CD14-positive monocyte (primary cell): ENCODE data around the gene RPS6KA3. TPM values are rescaled to one million over a fixed set of nuclear protein-coding genes. Genes with fewer than 3 reads are reported as not detected.

Experiments
- DNase-seq, 3 donors: peaks; one replicate each; pipeline ENCODE4 v3.0.0-alpha.2; 2011 to 2022
- H2AFZ ChIP-seq: 2 replicates; pipeline ENCODE4 v1.6.0; 2012; ENCODE audit warnings: mild to moderate bottlenecking, low read depth, low read length, inconsistent platforms; ENCODE audit not compliant: insufficient read depth, poor library complexity, severe bottlenecking
- H3K27ac ChIP-seq, 2 donors: 1 replicate in 1 of 2; 2 replicates in 1 of 2; pipeline ENCODE4 v1.5.1; 2012 to 2013; ENCODE audit warnings: low read length in 2 of 2, control low read depth in 1 of 2, inconsistent platforms in 1 of 2, low read depth in 1 of 2, mild to moderate bottlenecking in 1 of 2
- H3K27me3 ChIP-seq, 2 donors: one replicate each; pipeline versions ENCODE4 v1.6.0 to v1.6.1; 2011 to 2013; ENCODE audit warnings: low read length in 2 of 2; ENCODE audit not compliant: control insufficient read depth in 2 of 2, insufficient read depth in 2 of 2
- H3K36me3 ChIP-seq, 2 donors: replicated peaks in 1 of 2; 1 replicate in 1 of 2; 2 replicates in 1 of 2; pipeline versions ENCODE4 v1.5.1 to v1.6.1; 2012 to 2013; ENCODE audit warnings: low read length in 2 of 2, control low read depth in 1 of 2, inconsistent platforms in 1 of 2, mild to moderate bottlenecking in 1 of 2; ENCODE audit not compliant: insufficient read depth in 2 of 2, control insufficient read depth in 1 of 2
- H3K4me1 ChIP-seq, 2 donors: 1 replicate in 1 of 2; 2 replicates in 1 of 2; pipeline versions ENCODE4 v1.5.1 to v1.6.1; 2012 to 2013; ENCODE audit warnings: low read length in 2 of 2, control low read depth in 1 of 2, inconsistent platforms in 1 of 2, mild to moderate bottlenecking in 1 of 2, moderate library complexity in 1 of 2; ENCODE audit not compliant: insufficient read depth in 2 of 2, control insufficient read depth in 1 of 2
- H3K4me2 ChIP-seq: replicated peaks from 2 replicates; pipeline ENCODE3; 2012; ENCODE audit warnings: low read length, moderate library complexity, mild to moderate bottlenecking; ENCODE audit not compliant: poor library complexity, severe bottlenecking; ENCODE audit errors: extremely low read depth
- H3K4me3 ChIP-seq, 3 experiments: fragments of 200-600 bp in 1 of 3; sonication (generic) in 1 of 3; replicated peaks in 1 of 3; 1 replicate in 2 of 3; 2 replicates in 1 of 3; pipeline ENCODE4 v1.5.1; 2011 to 2013; ENCODE audit warnings: low read length in 3 of 3, mild to moderate bottlenecking in 3 of 3, control low read depth in 2 of 3, low read depth in 2 of 3, inconsistent platforms in 1 of 3, moderate library complexity in 1 of 3
- H3K79me2 ChIP-seq: 2 replicates; pipeline ENCODE4 v1.6.0; 2012; ENCODE audit warnings: mild to moderate bottlenecking, control low read depth, inconsistent platforms, low read length, moderate library complexity; ENCODE audit not compliant: insufficient read depth
- H3K9ac ChIP-seq: 2 replicates; pipeline ENCODE4 v1.6.0; 2017; ENCODE audit warnings: low read length, mild to moderate bottlenecking; ENCODE audit not compliant: insufficient read depth, poor library complexity, severe bottlenecking
- H3K9me3 ChIP-seq, 2 donors: replicated peaks in 1 of 2; 1 replicate in 1 of 2; 2 replicates in 1 of 2; pipeline versions ENCODE4 v1.5.1 to v1.6.1; 2012 to 2013; ENCODE audit warnings: low read length in 2 of 2, control low read depth in 1 of 2; ENCODE audit not compliant: control insufficient read depth in 1 of 2, insufficient read depth in 1 of 2
- H4K20me1 ChIP-seq: 2 replicates; pipeline ENCODE4 v1.6.0; 2012; ENCODE audit warnings: mild to moderate bottlenecking, low read length, control low read depth, moderate library complexity; ENCODE audit not compliant: insufficient read depth
- H3K27ac Mint-ChIP-seq, 7 donors: one replicate each; pipeline ENCODE4 v1.8.0; 2020; ENCODE audit warnings: mild to moderate bottlenecking in 7 of 7, mixed read lengths in 7 of 7, moderate library complexity in 6 of 7, inconsistent platforms in 2 of 7
- H3K27me3 Mint-ChIP-seq, 3 donors: one replicate each; pipeline ENCODE4 v1.8.0; 2021 to 2022; ENCODE audit warnings: low read depth in 3 of 3, mild to moderate bottlenecking in 3 of 3, mixed read lengths in 3 of 3, moderate library complexity in 3 of 3, inconsistent platforms in 1 of 3
- H3K36me3 Mint-ChIP-seq, 2 donors: one replicate each; pipeline ENCODE4 v1.8.0; 2020; ENCODE audit warnings: mixed read lengths in 2 of 2, inconsistent platforms in 1 of 2, mild to moderate bottlenecking in 1 of 2
- H3K4me1 Mint-ChIP-seq: one replicate; pipeline ENCODE4 v1.8.0; 2020; ENCODE audit warnings: mild to moderate bottlenecking, mixed read lengths
- H3K4me3 Mint-ChIP-seq, 2 donors: one replicate each; pipeline ENCODE4 v1.8.0; 2020; ENCODE audit warnings: mild to moderate bottlenecking in 2 of 2, mixed read lengths in 2 of 2, moderate library complexity in 1 of 2
- H3K9me3 Mint-ChIP-seq, 7 donors: one replicate each; pipeline ENCODE4 v1.8.0; 2020 to 2022; ENCODE audit warnings: mixed read lengths in 7 of 7, mild to moderate bottlenecking in 6 of 7, moderate library complexity in 6 of 7, inconsistent platforms in 2 of 7
- CTCF ChIP-seq: fragments of 200-600 bp; IDR thresholded peaks from one replicate; pipeline ENCODE4 v1.8.0; 2022; ENCODE audit warnings: antibody characterized with exemption, mild to moderate bottlenecking
- WGBS: methylation state at CpG from one replicate; pipeline ENCODE4 v1.1.5; 2013; ENCODE audit warnings: missing lambda C conversion rate; ENCODE audit not compliant: insufficient coverage; 5-methylcytosine and 5-hydroxymethylcytosine counted together
- intact Hi-C, 2 donors: fragments of 100-400 bp; cut with micrococcal nuclease; formaldehyde crosslinking; loops; one replicate each; pipeline versions ENCODE4 v1.15.0 to v1.15.1; 2023
- polyA plus RNA-seq, 3 donors: library from polyadenylated mRNA; depleted of rRNA in 1 of 3; unstranded in 2 of 3; stranded (reverse) in 1 of 3; fragments of 300-500 nt in 2 of 3; fragments of >200 nt in 1 of 3; fragmentation: Illumina TruSeq in 2 of 3; gene quantifications; 1 replicate in 2 of 3; 2 replicates in 1 of 3; pipeline ENCODE4 v1.2.3, GENCODE V29; 2012 to 2021

RPS6KA3 gene
- polyA plus RNA-seq, 3 donors: 14.6 to 28.2 (median 21.6) TPM

GRCh38 chrX:20285511-20285910 lies 18.8 kb upstream of the RPS6KA3 start:
- no peaks in the 10 kb centered on the region for H3K36me3 Mint-ChIP-seq
- no peaks in the 10 kb centered on the region for H3K79me2 ChIP-seq
- H3K4me2 ChIP-seq: no peak overlapping the region
- H3K9me3 Mint-ChIP-seq: peaks cover 0 to 7% (median 2%) of the 10 kb centered on the region in 7 donors
- H3K4me1 ChIP-seq: no peaks in the 10 kb centered on the region
- no peaks in the 10 kb centered on the region for H4K20me1 ChIP-seq
- no peak overlapping the region for H3K4me3 Mint-ChIP-seq
- H3K9ac ChIP-seq: no peak overlapping the region
- H3K4me1 Mint-ChIP-seq: peaks cover 3% of the 10 kb centered on the region
- no peak overlapping the region for H2AFZ ChIP-seq
- no peaks in the 10 kb centered on the region for H3K27me3 ChIP-seq
- WGBS: no CpG with 5 or more reads among the region's 2 CpGs
- intact Hi-C loops: no loop called here
- H3K4me3 ChIP-seq: no peak overlapping the region
- TF ChIP-seq CTCF: no peak
- H3K36me3 ChIP-seq: no peaks in the 10 kb centered on the region
- no peak overlapping the region for H3K27ac ChIP-seq
- no peak for DNase-seq
- peaks cover 0 to 4% (median 0%) of the 10 kb centered on the region in 3 donors for H3K27me3 Mint-ChIP-seq
- H3K27ac Mint-ChIP-seq: no peak overlapping the region
- no peaks in the 10 kb centered on the region for H3K9me3 ChIP-seq

GRCh38 chrX:20284992-20285391 lies 18.3 kb upstream of the RPS6KA3 start:
- no CpG with 5 or more reads among the region's 1 CpG for WGBS
- peaks cover 0 to 4% (median 0%) of the 10 kb centered on the region in 3 donors for H3K27me3 Mint-ChIP-seq

More at GRCh38 chrX:20284992-20285391, 18.3 kb upstream of the RPS6KA3 start:
- Mint-ChIP-seq H3K4me3 (no peak overlapping the region), H3K4me1 (peaks cover 4% of the 10 kb centered on the region), H3K27ac (no peak overlapping the region), H3K9me3 (peaks cover 0 to 7% (median 2%) of the 10 kb centered on the region in 7 donors), H3K36me3 (no peaks in the 10 kb centered on the region)
- Histone ChIP-seq H3K4me2 (no peak overlapping the region), H3K9ac (no peak overlapping the region), H3K36me3 (no peaks in the 10 kb centered on the region), H3K79me2 (no peaks in the 10 kb centered on the region), H3K9me3 (no peaks in the 10 kb centered on the region), H3K27me3 (no peaks in the 10 kb centered on the region), H3K4me3 (no peak overlapping the region), H2AFZ (no peak overlapping the region), H4K20me1 (no peaks in the 10 kb centered on the region), H3K4me1 (no peaks in the 10 kb centered on the region), H3K27ac (no peak overlapping the region)
- intact Hi-C loops: no loop called here
- no peak for TF ChIP-seq CTCF
- no peak for DNase-seq
